Urothelium cell line (cell line): Measurements from ENCODE around the gene POLH.
A peak's percentile ranks its signal among the peaks of the same experiment; 100 is the strongest.
"Not testable (repeated sequence)": the region's sequence is repeated elsewhere in the genome, so short reads cannot be mapped to it uniquely, and the experiment has no call there.

Source experiments
- DNase-seq: peaks from one replicate; pipeline ENCODE4 v3.0.0; 2011; ENCODE audit warnings: low spot score, mixed read lengths
- FAIRE-seq: peaks from 2 replicates; lab custom pipeline; 2011; peaks lifted over from hg19 to GRCh38; lab: Jason Lieb, UNC

Gene POLH

GRCh38 chr6:43575772-43576551 lies at the start of gene POLH, which contains the start of gene XPO5:
Gene POLH (plus strand): TSS chr6:43576185. CDS start chr6:43582320, 6,135 bp downstream.
Gene XPO5 (minus strand): TSS chr6:43576038. CDS start chr6:43575864, 174 bp downstream.
- DNase-seq (peak; percentile 99), FAIRE-seq (peak; percentile 86)

DNA sequence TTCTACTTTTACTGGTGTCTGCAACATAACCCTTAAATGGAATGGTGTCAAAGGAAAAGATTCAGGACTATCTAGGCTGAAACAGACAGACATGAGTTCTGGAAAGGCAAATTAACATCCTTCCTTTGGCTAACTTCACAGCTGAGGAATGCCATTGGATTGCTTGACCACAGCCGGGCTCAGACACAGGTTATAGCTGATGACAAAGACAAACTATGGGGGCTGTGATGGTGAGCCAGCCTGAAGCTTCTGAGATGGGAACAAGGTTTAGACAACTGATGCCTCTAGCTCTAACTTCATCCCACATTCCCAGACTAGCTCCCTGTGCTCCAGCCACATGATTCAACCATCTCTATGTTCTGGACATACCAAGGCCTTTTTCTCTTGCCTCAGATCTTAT lies 43.8 kb upstream of the POLH start:
- DNase-seq (no peak), FAIRE-seq (no peak)

- FAIRE-seq, DNase-seq: not testable (repeated sequence)
Observed at GRCh38 chr6:43538986-43539385, 37.0 kb upstream of the POLH start.

DNA sequence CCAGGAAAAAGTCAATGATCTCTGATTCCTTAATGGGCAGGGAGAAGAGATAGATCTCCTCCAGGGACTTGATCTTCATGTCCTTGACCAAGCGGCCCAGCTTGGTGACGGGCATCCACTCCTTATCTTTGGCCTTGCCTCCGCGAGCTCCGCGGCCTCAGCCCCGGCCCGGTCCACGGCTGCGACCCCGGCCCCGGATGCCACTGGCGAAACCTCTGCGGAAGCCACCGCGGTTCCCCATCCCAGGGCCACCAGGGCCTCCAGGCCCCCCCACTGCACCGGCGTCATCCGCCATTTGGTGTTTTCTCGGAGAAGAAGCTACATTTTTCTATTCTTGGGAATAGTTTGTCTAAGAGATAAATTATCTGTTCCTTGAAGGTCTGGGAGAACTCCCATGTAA lies 36.6 kb upstream of the POLH start:
- not testable (repeated sequence) for DNase-seq, FAIRE-seq

GRCh38 chr6:43540507-43540906 lies 35.5 kb upstream of the POLH start:
- no peak for FAIRE-seq
- no peak for DNase-seq

GRCh38 chr6:43541774-43542471 lies 34.1 kb upstream of the POLH start:
- DNase-seq (no peak), FAIRE-seq (no peak)

DNA sequence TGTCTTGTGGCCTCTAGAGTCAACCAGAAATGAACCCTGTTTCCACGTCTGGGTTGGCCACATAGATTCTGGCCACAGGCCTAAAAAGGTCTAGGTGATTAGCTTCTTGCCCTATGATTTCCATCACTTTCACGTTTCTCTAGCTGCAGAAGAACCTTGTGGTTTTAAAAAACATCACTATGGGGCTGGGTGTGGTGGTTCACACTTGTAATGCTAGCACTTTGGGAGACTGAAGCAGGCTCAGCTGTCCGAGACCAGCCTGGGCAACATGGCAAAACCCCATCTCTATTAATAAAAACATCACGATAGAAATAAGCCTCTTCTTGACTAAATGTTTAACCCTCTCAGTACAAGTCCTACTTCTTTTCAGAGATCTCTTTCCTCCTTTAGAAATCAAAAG lies 31.5 kb upstream of the POLH start:
- FAIRE-seq, result no peak
- no peak for DNase-seq

- FAIRE-seq (no peak), DNase-seq (no peak)
Observed at GRCh38 chr6:43547222-43547621, 28.8 kb upstream of the POLH start.

- not testable (repeated sequence) for FAIRE-seq, DNase-seq
Observed at GRCh38 chr6:43557620-43558019, 18.4 kb upstream of the POLH start.

GRCh38 chr6:43559328-43559727 lies 16.7 kb upstream of the POLH start:
- DNase-seq, result no peak
- no peak for FAIRE-seq

- FAIRE-seq, result no peak
Observed at GRCh38 chr6:43570876-43571441, 5.0 kb upstream of the POLH start.

GRCh38 chr6:43572015-43572414 lies 4.0 kb upstream of the POLH start:
- FAIRE-seq (no peak), DNase-seq (no peak)

More at GRCh38 chr6:43570876-43571441, 5.0 kb upstream of the POLH start:
- DNase-seq, result no peak

GRCh38 chr6:43575105-43575771 lies 747 bp upstream of the POLH start:
- DNase-seq, result peak; percentile 48
- FAIRE-seq, result no peak

GRCh38 chr6:43578748-43579147 lies 2.8 kb downstream of the POLH start:
- FAIRE-seq (no peak), DNase-seq (no peak)

DNA sequence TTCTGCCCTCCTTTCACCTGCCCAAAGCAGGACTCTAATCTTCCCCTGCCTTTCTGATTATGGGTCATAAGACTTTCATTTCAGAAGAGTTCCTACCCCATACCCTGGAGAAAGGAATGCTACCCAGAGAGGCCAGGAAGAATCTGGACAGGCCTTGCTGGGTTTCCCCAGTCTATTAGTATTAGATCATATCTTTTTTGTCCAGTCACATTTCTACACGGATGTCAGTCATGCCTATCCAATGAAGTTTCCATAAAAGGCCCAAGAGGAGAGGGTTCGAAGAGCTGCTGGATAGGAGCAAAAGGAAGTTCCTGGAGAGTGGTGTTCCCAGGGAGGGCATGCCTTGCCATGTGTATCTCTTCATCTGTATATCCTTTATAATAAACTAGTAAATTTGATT lies 3.2 kb downstream of the POLH start:
- no peak for DNase-seq
- FAIRE-seq, result no peak

DNA sequence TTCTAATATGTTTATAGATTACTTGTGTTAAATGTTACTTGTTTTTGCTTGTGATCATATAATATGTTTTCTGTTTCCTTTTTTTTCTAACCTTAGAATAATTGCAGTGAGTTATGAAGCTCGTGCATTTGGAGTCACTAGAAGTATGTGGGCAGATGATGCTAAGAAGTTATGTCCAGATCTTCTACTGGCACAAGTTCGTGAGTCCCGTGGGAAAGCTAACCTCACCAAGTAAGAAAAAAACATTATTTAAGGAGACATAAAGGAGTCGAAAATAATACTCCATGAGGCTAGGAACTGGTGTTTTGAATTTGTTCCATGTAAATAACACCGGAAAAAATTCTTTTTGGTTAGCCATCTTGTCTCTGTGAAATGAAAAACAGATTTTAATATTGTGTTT lies 6.9 kb downstream of the POLH start:
- no peak for DNase-seq
- no peak for FAIRE-seq

DNA sequence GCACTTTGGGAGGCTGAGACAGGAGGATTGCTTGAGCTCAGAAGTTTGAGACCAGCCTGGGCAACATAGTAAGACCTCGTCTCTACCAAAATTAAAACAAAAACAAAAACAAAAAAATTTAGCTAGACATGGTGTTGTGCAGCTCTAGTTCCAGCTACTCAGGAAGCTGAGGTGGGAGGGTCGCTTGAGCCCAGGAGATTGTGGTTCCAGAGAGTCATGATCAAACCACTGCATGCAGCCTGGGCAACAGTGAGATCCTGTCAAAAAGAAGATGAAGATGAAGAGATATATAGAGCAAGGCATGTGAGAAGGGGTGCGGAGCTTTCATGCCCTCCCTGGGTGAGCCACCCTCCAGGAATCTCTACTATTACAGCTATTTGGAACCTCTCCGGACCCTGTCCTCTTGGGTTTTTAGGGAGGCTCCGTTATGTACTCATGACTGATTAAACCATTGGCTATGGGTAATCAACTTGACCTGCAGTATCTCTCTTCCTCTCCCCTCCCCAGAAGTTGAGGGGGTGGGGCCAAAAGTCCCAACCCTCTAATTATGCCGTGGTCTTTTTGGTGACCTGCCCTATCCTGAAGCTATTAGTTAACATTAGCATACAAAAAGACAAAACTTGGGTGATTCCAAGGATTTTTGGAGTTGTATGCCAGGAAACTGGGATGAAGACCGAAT lies 9.0 kb downstream of the POLH start:
- FAIRE-seq, result no peak
- no peak for DNase-seq

DNA sequence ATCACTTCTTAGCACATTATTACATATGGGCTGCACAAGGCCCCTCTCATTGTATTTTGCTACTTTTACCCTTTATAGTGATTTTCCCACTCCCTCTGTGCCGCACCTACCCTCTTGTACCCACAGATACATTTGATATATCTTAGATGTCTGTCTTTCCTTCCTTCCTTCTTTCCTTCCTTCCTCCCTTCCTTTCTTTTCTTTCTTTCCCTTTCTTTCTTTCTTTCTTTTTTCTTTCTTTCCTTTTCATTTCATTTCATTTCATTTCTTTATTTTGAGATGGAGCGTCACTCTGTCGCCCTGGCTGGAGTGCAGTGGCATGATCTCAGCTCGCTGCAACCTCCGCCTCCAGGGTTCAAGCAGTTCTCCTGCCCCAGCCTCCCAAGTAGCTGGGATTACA lies 12.2 kb downstream of the POLH start:
- DNase-seq, result no peak
- FAIRE-seq, result no peak

- FAIRE-seq, DNase-seq: not testable (repeated sequence)
Observed at GRCh38 chr6:43589564-43589963, 13.6 kb downstream of the POLH start.

DNA sequence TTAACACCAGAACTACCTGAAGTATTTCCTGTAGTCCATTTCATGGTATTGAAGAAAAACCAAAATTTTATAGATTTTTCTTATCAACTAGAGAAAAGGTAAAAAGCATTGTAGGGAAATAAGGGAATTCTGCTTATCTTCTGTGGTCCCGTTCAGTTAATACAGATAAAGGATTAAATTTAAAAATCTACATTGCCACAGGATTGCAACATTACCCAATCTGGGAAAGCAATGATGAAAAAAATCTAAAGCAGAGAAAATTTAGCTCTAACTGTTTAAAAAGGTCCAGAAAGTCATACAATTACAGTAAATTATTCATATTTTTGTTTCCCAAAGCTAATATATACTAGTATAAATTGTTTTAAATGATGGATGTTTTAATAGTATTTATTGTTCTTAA lies 18.0 kb downstream of the POLH start:
- DNase-seq (no peak), FAIRE-seq (no peak)

GRCh38 chr6:43600595-43600994 lies 24.6 kb downstream of the POLH start:
- DNase-seq, result no peak
- FAIRE-seq, result no peak
